Neural cell (in vitro differentiated cells): ENCODE measurements around the gene PHACTR2. TPM values are rescaled to one million over a fixed set of nuclear protein-coding genes. Genes with fewer than 3 reads are reported as not detected.

ENCODE experiments used
- H2AFZ ChIP-seq: fragments of 200-600, 300-800 bp; sonication (generic), shearing (Covaris generic); 2 replicates; pipeline ENCODE4 v1.6.0; 2014; ENCODE audit warnings: low read depth, mild to moderate bottlenecking, antibody characterized with exemption, low read length, moderate library complexity
- H3F3A ChIP-seq: fragments of 200-600 bp; shearing (Covaris generic); 2 replicates; pipeline ENCODE4 v1.6.1; 2016; ENCODE audit warnings: mild to moderate bottlenecking, moderate library complexity, mixed read lengths, antibody characterized with exemption, low read length; ENCODE audit not compliant: insufficient read depth, poor library complexity, severe bottlenecking
- H3K27ac ChIP-seq: fragments of 200-600, 300-800 bp; sonication (generic), shearing (Covaris generic); 2 replicates; pipeline ENCODE4 v1.5.1; 2014; ENCODE audit warnings: mild to moderate bottlenecking, low read length, moderate library complexity
- H3K27me3 ChIP-seq: fragments of 300-800, 200-600 bp; sonication (generic), shearing (Covaris generic); 2 replicates; pipeline ENCODE4 v1.6.0; 2014; ENCODE audit warnings: mild to moderate bottlenecking, low read depth, low read length, moderate library complexity; ENCODE audit not compliant: insufficient read depth
- H3K36me3 ChIP-seq: fragments of 300-800, 200-600 bp; sonication (generic), shearing (Covaris generic); 2 replicates; pipeline ENCODE4 v1.5.1; 2014; ENCODE audit warnings: mild to moderate bottlenecking, antibody characterized with exemption, low read length, moderate library complexity; ENCODE audit not compliant: insufficient read depth
- H3K4me2 ChIP-seq: fragments of 300-800, 200-600 bp; sonication (generic), shearing (Covaris generic); 2 replicates; pipeline ENCODE4 v1.6.0; 2014; ENCODE audit warnings: mild to moderate bottlenecking, low read length
- H3K4me3 ChIP-seq: fragments of 300-800, 200-600 bp; sonication (generic), shearing (Covaris generic); 2 replicates; pipeline ENCODE4 v1.5.1; 2014; ENCODE audit warnings: mild to moderate bottlenecking, low read length, moderate library complexity
- H3K79me2 ChIP-seq: fragments of 200-600 bp; shearing (Covaris generic); replicated peaks from 2 replicates; pipeline ENCODE4 v1.6.0; 2014; ENCODE audit warnings: mild to moderate bottlenecking, low read length, moderate library complexity; ENCODE audit not compliant: insufficient read depth
- H3K9ac ChIP-seq: fragments of 300-800, 200-600 bp; sonication (generic), shearing (Covaris generic); 2 replicates; pipeline ENCODE4 v1.6.1; 2016; ENCODE audit warnings: mild to moderate bottlenecking, low read length, mixed read lengths
- H3K9me2 ChIP-seq: fragments of 200-600 bp; shearing (Covaris generic); 2 replicates; pipeline ENCODE4 v1.6.1; 2016; ENCODE audit warnings: mild to moderate bottlenecking, low read length, mixed read lengths; ENCODE audit not compliant: insufficient read depth
- H3K9me3 ChIP-seq: fragments of 200-600, 300-800 bp; sonication (generic), shearing (Covaris generic); 2 replicates; pipeline ENCODE4 v1.6.1; 2016; ENCODE audit warnings: mild to moderate bottlenecking, mixed run types, low read length, moderate library complexity, mixed read lengths
- H4K20me1 ChIP-seq: fragments of 200-600 bp; shearing (Covaris generic); 2 replicates; pipeline ENCODE4 v1.6.1; 2016; ENCODE audit warnings: mild to moderate bottlenecking, mixed run types; ENCODE audit not compliant: insufficient read depth
- EP300 ChIP-seq: fragments of 450-650 bp; conservative IDR thresholded peaks from 2 replicates; pipeline ENCODE4 v1.6.1; 2014; ENCODE audit warnings: antibody characterized with exemption, mild to moderate bottlenecking, moderate library complexity; ENCODE audit not compliant: poor library complexity, severe bottlenecking
- EZH2 ChIP-seq: fragments of 200-600, 300-800 bp; shearing (Covaris generic), sonication (generic); IDR thresholded peaks from 2 replicates; pipeline ENCODE4 v1.6.1; 2014; ENCODE audit warnings: antibody characterized with exemption, low read length, borderline replicate concordance, mild to moderate bottlenecking; ENCODE audit not compliant: insufficient read depth, poor library complexity, severe bottlenecking
- MXI1 ChIP-seq: fragments of 450-650 bp; conservative IDR thresholded peaks from 2 replicates; pipeline ENCODE4 v1.6.1; 2014; ENCODE audit warnings: antibody characterized with exemption, mild to moderate bottlenecking; ENCODE audit not compliant: poor library complexity, severe bottlenecking
- POLR2AphosphoS5 ChIP-seq: IDR thresholded peaks from 2 replicates; pipeline ENCODE4 v1.6.1; 2012
- RAD21 ChIP-seq: fragments of 450-650 bp; conservative IDR thresholded peaks from 2 replicates; pipeline ENCODE4 v1.6.1; 2014; ENCODE audit warnings: antibody characterized with exemption, mild to moderate bottlenecking, moderate library complexity
- SMC3 ChIP-seq: fragments of 450-650 bp; conservative IDR thresholded peaks from 2 replicates; pipeline ENCODE4 v1.6.1; 2014; ENCODE audit warnings: antibody characterized with exemption, mild to moderate bottlenecking, moderate library complexity; ENCODE audit not compliant: poor library complexity
- TAF1 ChIP-seq: IDR thresholded peaks from 2 replicates; pipeline ENCODE4 v1.6.1; 2012; ENCODE audit warnings: low read depth
- polyA plus RNA-seq: library from polyadenylated mRNA; depleted of rRNA; stranded (reverse); fragments of >200 nt; gene quantifications from 2 replicates; pipeline ENCODE4 v1.2.3, GENCODE V29; 2014
- TF ChIP-seq, protein P1 (sequence below): IDR thresholded peaks from 2 replicates; pipeline ENCODE4 v1.6.1; 2012; ENCODE audit warnings: borderline replicate concordance
- TF ChIP-seq, protein P2 (sequence below): fragments of 450-650 bp; IDR thresholded peaks from 2 replicates; pipeline ENCODE4 v1.5.1; 2014; ENCODE audit warnings: antibody characterized with exemption, mild to moderate bottlenecking, moderate library complexity; ENCODE audit not compliant: poor library complexity, severe bottlenecking

The PHACTR2 gene
- polyA plus RNA-seq, 1 donor from 2014 or later: 2.8 TPM

- H3K9ac ChIP-seq: no peak overlapping the region
- no peak overlapping the region for H3K4me3 ChIP-seq
- TF ChIP-seq TAF1 (no peak), EP300 (no peak), SMC3 (no peak), MXI1 (no peak), POLR2AphosphoS5 (no peak)
- TF ChIP-seq, protein P1, sequence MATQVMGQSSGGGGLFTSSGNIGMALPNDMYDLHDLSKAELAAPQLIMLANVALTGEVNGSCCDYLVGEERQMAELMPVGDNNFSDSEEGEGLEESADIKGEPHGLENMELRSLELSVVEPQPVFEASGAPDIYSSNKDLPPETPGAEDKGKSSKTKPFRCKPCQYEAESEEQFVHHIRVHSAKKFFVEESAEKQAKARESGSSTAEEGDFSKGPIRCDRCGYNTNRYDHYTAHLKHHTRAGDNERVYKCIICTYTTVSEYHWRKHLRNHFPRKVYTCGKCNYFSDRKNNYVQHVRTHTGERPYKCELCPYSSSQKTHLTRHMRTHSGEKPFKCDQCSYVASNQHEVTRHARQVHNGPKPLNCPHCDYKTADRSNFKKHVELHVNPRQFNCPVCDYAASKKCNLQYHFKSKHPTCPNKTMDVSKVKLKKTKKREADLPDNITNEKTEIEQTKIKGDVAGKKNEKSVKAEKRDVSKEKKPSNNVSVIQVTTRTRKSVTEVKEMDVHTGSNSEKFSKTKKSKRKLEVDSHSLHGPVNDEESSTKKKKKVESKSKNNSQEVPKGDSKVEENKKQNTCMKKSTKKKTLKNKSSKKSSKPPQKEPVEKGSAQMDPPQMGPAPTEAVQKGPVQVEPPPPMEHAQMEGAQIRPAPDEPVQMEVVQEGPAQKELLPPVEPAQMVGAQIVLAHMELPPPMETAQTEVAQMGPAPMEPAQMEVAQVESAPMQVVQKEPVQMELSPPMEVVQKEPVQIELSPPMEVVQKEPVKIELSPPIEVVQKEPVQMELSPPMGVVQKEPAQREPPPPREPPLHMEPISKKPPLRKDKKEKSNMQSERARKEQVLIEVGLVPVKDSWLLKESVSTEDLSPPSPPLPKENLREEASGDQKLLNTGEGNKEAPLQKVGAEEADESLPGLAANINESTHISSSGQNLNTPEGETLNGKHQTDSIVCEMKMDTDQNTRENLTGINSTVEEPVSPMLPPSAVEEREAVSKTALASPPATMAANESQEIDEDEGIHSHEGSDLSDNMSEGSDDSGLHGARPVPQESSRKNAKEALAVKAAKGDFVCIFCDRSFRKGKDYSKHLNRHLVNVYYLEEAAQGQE: no peak
- no peaks in the 10 kb centered on the region for H3K27me3 ChIP-seq
- H3K9me2 ChIP-seq: no peaks in the 10 kb centered on the region
- no peaks in the 10 kb centered on the region for H3F3A ChIP-seq
- no peaks in the 10 kb centered on the region for H3K36me3 ChIP-seq
- no peak overlapping the region for H2AFZ ChIP-seq
- H3K79me2 ChIP-seq: no peaks in the 10 kb centered on the region
- no peaks in the 10 kb centered on the region for H4K20me1 ChIP-seq
- no peak overlapping the region for H3K27ac ChIP-seq
- no peak overlapping the region for H3K4me2 ChIP-seq
- H3K9me3 ChIP-seq: no peaks in the 10 kb centered on the region
Measured at GRCh38 chr6:143699430-143699825, 21.7 kb downstream of the PHACTR2 start.

DNA sequence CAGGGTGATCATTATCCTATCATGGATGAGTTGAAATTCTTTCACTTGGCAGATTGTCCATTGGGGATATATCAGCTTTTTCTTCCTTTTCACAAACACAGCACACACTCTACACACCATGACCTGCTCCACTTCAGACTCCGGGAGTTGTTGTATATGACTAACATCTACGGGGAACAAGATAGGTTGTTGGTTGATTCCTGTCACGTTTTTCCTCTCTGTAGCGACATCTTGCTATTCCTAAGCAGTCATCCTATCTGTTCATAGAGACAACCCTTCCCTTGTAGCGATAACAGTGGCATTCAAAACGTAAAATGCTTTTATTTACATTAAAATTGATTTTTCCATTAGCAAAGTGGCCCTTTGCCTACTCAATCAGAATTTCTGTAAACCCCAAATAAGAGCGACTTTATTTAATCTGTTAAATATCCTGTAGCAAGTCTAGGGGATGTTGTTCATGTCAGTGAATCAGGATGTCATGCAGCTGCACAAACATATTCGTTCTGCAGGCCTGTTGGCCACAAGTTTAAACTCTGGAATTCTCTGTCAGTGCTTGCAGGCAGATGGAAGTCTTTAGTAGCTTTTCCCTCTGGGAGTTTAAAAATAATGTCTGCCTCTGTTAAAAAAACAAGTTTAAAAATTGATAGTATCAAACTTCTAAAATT is 23.1 kb downstream of the PHACTR2 start:
- H3K27me3 ChIP-seq: no peaks in the 10 kb centered on the region
- H3K4me2 ChIP-seq: no peak overlapping the region
- no peaks in the 10 kb centered on the region for H3K79me2 ChIP-seq
- TF ChIP-seq SMC3 (no peak), MXI1 (no peak), TAF1 (no peak), RAD21 (no peak), POLR2AphosphoS5 (no peak), EP300 (no peak), EZH2 (no peak)
- TF ChIP-seq, protein P2, sequence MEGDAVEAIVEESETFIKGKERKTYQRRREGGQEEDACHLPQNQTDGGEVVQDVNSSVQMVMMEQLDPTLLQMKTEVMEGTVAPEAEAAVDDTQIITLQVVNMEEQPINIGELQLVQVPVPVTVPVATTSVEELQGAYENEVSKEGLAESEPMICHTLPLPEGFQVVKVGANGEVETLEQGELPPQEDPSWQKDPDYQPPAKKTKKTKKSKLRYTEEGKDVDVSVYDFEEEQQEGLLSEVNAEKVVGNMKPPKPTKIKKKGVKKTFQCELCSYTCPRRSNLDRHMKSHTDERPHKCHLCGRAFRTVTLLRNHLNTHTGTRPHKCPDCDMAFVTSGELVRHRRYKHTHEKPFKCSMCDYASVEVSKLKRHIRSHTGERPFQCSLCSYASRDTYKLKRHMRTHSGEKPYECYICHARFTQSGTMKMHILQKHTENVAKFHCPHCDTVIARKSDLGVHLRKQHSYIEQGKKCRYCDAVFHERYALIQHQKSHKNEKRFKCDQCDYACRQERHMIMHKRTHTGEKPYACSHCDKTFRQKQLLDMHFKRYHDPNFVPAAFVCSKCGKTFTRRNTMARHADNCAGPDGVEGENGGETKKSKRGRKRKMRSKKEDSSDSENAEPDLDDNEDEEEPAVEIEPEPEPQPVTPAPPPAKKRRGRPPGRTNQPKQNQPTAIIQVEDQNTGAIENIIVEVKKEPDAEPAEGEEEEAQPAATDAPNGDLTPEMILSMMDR: no peak
- TF ChIP-seq, protein P1: no peak
- H3F3A ChIP-seq: no peaks in the 10 kb centered on the region
- no peak overlapping the region for H3K4me3 ChIP-seq
- H3K9me3 ChIP-seq: no peaks in the 10 kb centered on the region
- H3K9ac ChIP-seq: no peak overlapping the region
- no peaks in the 10 kb centered on the region for H3K36me3 ChIP-seq
- no peaks in the 10 kb centered on the region for H4K20me1 ChIP-seq
- H3K9me2 ChIP-seq: no peaks in the 10 kb centered on the region
- H2AFZ ChIP-seq: no peak overlapping the region
- H3K27ac ChIP-seq: no peak overlapping the region
